HepG2 (cell line): ENCODE data around the gene UBQLN1. TPM values are rescaled to one million over a fixed set of nuclear protein-coding genes. Genes with fewer than 3 reads are reported as not detected.

Experiments used
- ATF7 ChIP-seq, 2 experiments: fragments of 450-650 bp in 1 of 2; sonication (generic) in 1 of 2; formaldehyde crosslinking in 1 of 2; IDR thresholded peaks; 2 replicates each; pipeline versions ENCODE4 v1.4.0 to v1.6.1; 2016 to 2020; ENCODE audit warnings: antibody characterized with exemption in 1 of 2, mild to moderate bottlenecking in 1 of 2, missing genetic modification reagents in 1 of 2
- CHCHD3 ChIP-seq: sonication (generic); formaldehyde crosslinking; IDR thresholded peaks from 2 replicates; pipeline ENCODE4 v1.8.0; 2022; ENCODE audit warnings: mild to moderate bottlenecking, missing genetic modification reagents, moderate library complexity
- DPF2 ChIP-seq: sonication (generic); formaldehyde crosslinking; IDR thresholded peaks from 2 replicates; pipeline ENCODE4 v1.4.0; 2020; ENCODE audit warnings: mild to moderate bottlenecking, low read depth, missing genetic modification reagents, borderline replicate concordance
- GZF1 ChIP-seq: sonication (generic); formaldehyde crosslinking; IDR thresholded peaks from 2 replicates; pipeline ENCODE4 v1.5.1; 2020; ENCODE audit warnings: mild to moderate bottlenecking, missing genetic modification reagents
- JARID2 ChIP-seq: sonication (generic); formaldehyde crosslinking; IDR thresholded peaks from 2 replicates; pipeline ENCODE4 v1.8.1; 2023; ENCODE audit warnings: missing genetic modification reagents, inconsistent platforms; ENCODE audit not compliant: insufficient replicate concordance
- JUN ChIP-seq: sonication (generic); formaldehyde crosslinking; IDR thresholded peaks from 2 replicates; pipeline ENCODE4 v1.4.0; 2020; ENCODE audit warnings: mild to moderate bottlenecking, missing genetic modification reagents
- KLF15 ChIP-seq: sonication (generic); formaldehyde crosslinking; IDR thresholded peaks from 2 replicates; pipeline ENCODE4 v1.8.1; 2023; ENCODE audit warnings: borderline replicate concordance, mild to moderate bottlenecking, inconsistent platforms, missing genetic modification reagents, mixed read lengths
- MAZ ChIP-seq, 2 experiments: sonication (generic) in 1 of 2; formaldehyde crosslinking in 1 of 2; IDR thresholded peaks; 2 replicates each; pipeline versions ENCODE4 v1.5.0 to v1.6.1; 2012 to 2020; ENCODE audit warnings: low read depth in 2 of 2, mild to moderate bottlenecking in 2 of 2, borderline replicate concordance in 1 of 2, improper control_type of control experiment in 1 of 2, low read length in 1 of 2, missing genetic modification reagents in 1 of 2, moderate library complexity in 1 of 2
- PAX8 ChIP-seq: sonication (generic); formaldehyde crosslinking; IDR thresholded peaks from 2 replicates; pipeline ENCODE4 v1.8.0; 2022; ENCODE audit warnings: mild to moderate bottlenecking, missing genetic modification reagents, borderline replicate concordance
- PLSCR1 ChIP-seq: sonication (generic); formaldehyde crosslinking; IDR thresholded peaks from 2 replicates; pipeline ENCODE4 v1.5.0; 2020; ENCODE audit warnings: missing genetic modification reagents, mild to moderate bottlenecking, borderline replicate concordance
- REPIN1 ChIP-seq: sonication (generic); formaldehyde crosslinking; IDR thresholded peaks from 2 replicates; pipeline ENCODE4 v1.8.0; 2022; ENCODE audit warnings: missing genetic modification reagents, low read depth, mild to moderate bottlenecking, borderline replicate concordance
- SMC3 ChIP-seq: IDR thresholded peaks from 2 replicates; pipeline ENCODE4 v1.6.1; 2011; ENCODE audit warnings: low read length, improper control_type of control experiment
- SNAPC5 ChIP-seq: sonication (generic); formaldehyde crosslinking; IDR thresholded peaks from 2 replicates; pipeline ENCODE4 v1.8.1; 2023; ENCODE audit warnings: mild to moderate bottlenecking, missing genetic modification reagents, borderline replicate concordance
- ZNF263 ChIP-seq: sonication (generic); formaldehyde crosslinking; IDR thresholded peaks from 2 replicates; pipeline ENCODE4 v1.4.0; 2020; ENCODE audit warnings: missing genetic modification reagents
- ZNF543 ChIP-seq: sonication (generic); formaldehyde crosslinking; IDR thresholded peaks from 2 replicates; pipeline ENCODE4 v1.4.0; 2020; ENCODE audit warnings: mild to moderate bottlenecking, missing genetic modification reagents
- ZNF556 ChIP-seq: sonication (generic); formaldehyde crosslinking; IDR thresholded peaks from 2 replicates; pipeline ENCODE4 v1.4.0; 2020; ENCODE audit warnings: mild to moderate bottlenecking, missing genetic modification reagents, borderline replicate concordance
- ZNF790 ChIP-seq: sonication (generic); formaldehyde crosslinking; IDR thresholded peaks from 2 replicates; pipeline ENCODE4 v1.8.0; 2022; ENCODE audit warnings: missing genetic modification reagents, mild to moderate bottlenecking, borderline replicate concordance
- ZSCAN9 ChIP-seq: IDR thresholded peaks from 2 replicates; pipeline ENCODE4 v1.6.1; 2016; ENCODE audit warnings: borderline replicate concordance
- polyA plus RNA-seq, 8 experiments: library from polyadenylated mRNA; depleted of rRNA in 3 of 8; stranded (reverse) in 7 of 8; unstranded in 1 of 8; fragments of >200 nt; fragmentation: Illumina TruSeq in 4 of 8; extraction: Trizol in 4 of 8; gene quantifications; 2 replicates each; pipeline versions ENCODE4 v1.2.1 to v1.2.3, GENCODE V29; 2011 to 2016; ENCODE audit warnings: low read depth in 4 of 8, missing spikeins in 1 of 8, mixed read lengths in 1 of 8; ENCODE audit not compliant: insufficient read depth in 1 of 8
- total RNA-seq, 5 experiments: library from RNA; depleted of rRNA; stranded (reverse); fragments of >200 nt; fragmentation: Illumina TruSeq; extraction: Trizol; gene quantifications; 2 replicates each; pipeline ENCODE4 v1.2.3, GENCODE V29; 2016; ENCODE audit warnings: low read depth in 1 of 5
- TF ChIP-seq, protein P1 (sequence below): sonication (generic); formaldehyde crosslinking; IDR thresholded peaks from 2 replicates; pipeline ENCODE4 v1.4.0; 2020; ENCODE audit warnings: mild to moderate bottlenecking, low read depth, missing genetic modification reagents
- TF ChIP-seq, protein P2 (sequence below): sonication (generic); formaldehyde crosslinking; IDR thresholded peaks from 2 replicates; pipeline ENCODE4 v1.4.0; 2020; ENCODE audit warnings: missing genetic modification reagents, borderline replicate concordance

The UBQLN1 gene
- total and polyA plus RNA-seq, 2 of the 13 experiments (the other 11 are each of a cell fraction or from before 2014, with no cell fraction given): 78.1 to 83.8 TPM

DNA sequence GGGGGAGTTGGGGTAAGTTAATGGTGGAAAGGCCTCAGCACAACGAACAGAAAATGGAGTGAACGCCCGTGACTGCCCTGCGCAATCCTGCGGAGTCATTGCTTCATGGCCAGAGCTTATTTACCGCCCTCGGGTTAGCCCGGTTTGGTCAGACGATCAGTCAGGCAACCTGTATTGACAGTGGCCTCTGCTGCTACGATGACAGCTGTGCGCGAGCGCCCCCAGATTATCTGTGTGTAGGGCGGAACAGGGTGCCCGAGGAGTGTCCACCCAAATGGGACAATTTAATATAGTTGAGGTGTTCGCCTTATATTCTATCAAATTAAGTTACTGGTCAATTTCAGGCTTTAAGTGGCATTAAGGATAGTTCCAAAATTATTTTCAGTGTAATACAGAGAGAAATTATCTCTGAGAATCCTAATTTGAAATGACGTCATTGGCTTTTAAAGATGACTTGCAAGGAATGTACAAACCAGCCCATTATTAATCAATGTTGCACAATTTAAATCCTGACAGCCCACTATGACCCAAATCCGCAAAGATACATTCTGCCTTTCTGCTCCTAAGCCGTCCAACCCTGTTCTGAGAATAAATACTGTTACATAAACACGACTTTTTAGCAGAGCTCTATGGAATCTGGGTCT, 879 bp upstream of the UBQLN1 start (continued):
- TF ChIP-seq MAZ (IDR thresholded peaks at IDR 0.05; ENCODE audit: borderline replicate concordance, low read depth, low read length) (no peak), MAZ (CRISPR knock-in tag; IDR thresholded peaks at IDR 0.05; ENCODE audit: low read depth) (no peak), ZNF543 (CRISPR knock-in tag) (no peak), ZNF556 (CRISPR knock-in tag) (no peak), ATF7 (IDR thresholded peaks at IDR 0.05) (peak; percentile 98), ATF7 (CRISPR knock-in tag; IDR thresholded peaks at IDR 0.05) (no peak), JUN (CRISPR knock-in tag) (no peak), PAX8 (CRISPR knock-in tag) (no peak), ZNF263 (CRISPR knock-in tag) (no peak), CHCHD3 (no peak), DPF2 (no peak), JARID2 (no peak), GZF1 (no peak; the same call in 1 of the 2 replicates), KLF15 (CRISPR knock-in tag) (no peak), SNAPC5 (CRISPR knock-in tag) (no peak), ZSCAN9 (CRISPR knock-in tag) (no peak), PLSCR1 (CRISPR knock-in tag) (no peak), REPIN1 (no peak), SMC3 (no peak; the same call in 1 of the 2 replicates), ZNF790 (CRISPR knock-in tag) (no peak)
- TF ChIP-seq, protein P1, sequence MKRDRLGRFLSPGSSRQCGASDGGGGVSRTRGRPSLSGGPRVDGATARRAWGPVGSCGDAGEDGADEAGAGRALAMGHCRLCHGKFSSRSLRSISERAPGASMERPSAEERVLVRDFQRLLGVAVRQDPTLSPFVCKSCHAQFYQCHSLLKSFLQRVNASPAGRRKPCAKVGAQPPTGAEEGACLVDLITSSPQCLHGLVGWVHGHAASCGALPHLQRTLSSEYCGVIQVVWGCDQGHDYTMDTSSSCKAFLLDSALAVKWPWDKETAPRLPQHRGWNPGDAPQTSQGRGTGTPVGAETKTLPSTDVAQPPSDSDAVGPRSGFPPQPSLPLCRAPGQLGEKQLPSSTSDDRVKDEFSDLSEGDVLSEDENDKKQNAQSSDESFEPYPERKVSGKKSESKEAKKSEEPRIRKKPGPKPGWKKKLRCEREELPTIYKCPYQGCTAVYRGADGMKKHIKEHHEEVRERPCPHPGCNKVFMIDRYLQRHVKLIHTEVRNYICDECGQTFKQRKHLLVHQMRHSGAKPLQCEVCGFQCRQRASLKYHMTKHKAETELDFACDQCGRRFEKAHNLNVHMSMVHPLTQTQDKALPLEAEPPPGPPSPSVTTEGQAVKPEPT (CRISPR knock-in tag): 0 out of 2 replicates have a peak, but pooled peaks have one; percentile 9
- TF ChIP-seq, protein P2, sequence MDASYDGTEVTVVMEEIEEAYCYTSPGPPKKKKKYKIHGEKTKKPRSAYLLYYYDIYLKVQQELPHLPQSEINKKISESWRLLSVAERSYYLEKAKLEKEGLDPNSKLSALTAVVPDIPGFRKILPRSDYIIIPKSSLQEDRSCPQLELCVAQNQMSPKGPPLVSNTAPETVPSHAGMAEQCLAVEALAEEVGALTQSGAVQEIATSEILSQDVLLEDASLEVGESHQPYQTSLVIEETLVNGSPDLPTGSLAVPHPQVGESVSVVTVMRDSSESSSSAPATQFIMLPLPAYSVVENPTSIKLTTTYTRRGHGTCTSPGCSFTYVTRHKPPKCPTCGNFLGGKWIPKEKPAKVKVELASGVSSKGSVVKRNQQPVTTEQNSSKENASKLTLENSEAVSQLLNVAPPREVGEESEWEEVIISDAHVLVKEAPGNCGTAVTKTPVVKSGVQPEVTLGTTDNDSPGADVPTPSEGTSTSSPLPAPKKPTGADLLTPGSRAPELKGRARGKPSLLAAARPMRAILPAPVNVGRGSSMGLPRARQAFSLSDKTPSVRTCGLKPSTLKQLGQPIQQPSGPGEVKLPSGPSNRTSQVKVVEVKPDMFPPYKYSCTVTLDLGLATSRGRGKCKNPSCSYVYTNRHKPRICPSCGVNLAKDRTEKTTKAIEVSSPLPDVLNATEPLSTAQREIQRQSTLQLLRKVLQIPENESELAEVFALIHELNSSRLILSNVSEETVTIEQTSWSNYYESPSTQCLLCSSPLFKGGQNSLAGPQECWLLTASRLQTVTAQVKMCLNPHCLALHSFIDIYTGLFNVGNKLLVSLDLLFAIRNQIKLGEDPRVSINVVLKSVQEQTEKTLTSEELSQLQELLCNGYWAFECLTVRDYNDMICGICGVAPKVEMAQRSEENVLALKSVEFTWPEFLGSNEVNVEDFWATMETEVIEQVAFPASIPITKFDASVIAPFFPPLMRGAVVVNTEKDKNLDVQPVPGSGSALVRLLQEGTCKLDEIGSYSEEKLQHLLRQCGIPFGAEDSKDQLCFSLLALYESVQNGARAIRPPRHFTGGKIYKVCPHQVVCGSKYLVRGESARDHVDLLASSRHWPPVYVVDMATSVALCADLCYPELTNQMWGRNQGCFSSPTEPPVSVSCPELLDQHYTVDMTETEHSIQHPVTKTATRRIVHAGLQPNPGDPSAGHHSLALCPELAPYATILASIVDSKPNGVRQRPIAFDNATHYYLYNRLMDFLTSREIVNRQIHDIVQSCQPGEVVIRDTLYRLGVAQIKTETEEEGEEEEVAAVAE (CRISPR knock-in tag): no peak; the same call in 1 of the 2 replicates
